ENCODE results near the gene NHS.
A peak's percentile ranks its signal among the peaks of the same experiment; 100 is the strongest.

Gene NHS

GRCh38 chrX:17374619-17375366 lies at the start of gene NHS:
TSS of gene NHS (plus strand) at chrX:17375200. CDS start at chrX:17375758, 558 bp downstream.
- peak; percentile 54 to 56 for DNase-seq (ENCODE audit: low read depth in 2 of 2)

GRCh38 chrX:17328837-17329236 lies 46.2 kb upstream of the NHS start:
- DNase-seq (ENCODE audit: low read depth in 2 of 2): no peak

DNA sequence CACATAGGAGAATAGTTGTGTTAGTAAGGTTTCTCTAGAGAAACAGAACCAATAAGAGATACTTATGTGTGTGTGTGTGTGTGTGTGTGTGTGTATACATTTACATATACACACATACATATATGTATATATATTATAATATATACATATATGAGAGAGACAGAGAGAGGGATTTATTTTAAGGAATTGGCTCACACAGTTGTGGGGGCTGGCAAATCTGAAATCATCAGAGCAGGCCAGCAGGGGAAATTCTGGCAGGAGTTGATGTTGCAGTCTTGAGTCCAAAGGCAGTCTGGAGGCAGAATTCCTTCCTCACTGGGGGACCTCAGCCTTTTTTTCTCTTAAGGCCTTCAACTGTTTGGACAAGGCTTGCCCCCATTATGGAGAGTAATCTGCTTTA lies 38.6 kb upstream of the NHS start:
- no peak for DNase-seq (ENCODE audit: low read depth in 2 of 2)

DNA sequence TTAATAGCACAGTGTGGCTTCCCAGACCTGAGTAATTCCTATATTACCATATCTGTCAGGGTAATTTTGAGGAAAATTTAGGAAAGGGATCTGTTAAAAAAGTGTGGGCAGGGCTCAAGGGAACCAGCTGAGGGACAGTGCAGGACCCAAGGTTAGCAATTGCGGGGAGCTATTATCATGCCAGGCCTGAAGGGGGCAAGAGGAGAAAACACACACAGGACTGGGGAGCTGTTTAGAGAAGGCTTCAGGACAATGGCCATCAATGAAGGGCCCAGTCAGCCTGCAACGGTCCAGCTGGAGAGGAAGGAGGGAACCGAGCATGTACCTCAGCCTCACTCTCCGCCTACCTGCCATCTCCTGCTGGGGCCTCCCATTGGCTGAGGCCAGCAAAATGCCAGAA lies 19.0 kb upstream of the NHS start:
- no peak for DNase-seq (ENCODE audit: low read depth in 2 of 2)

DNA sequence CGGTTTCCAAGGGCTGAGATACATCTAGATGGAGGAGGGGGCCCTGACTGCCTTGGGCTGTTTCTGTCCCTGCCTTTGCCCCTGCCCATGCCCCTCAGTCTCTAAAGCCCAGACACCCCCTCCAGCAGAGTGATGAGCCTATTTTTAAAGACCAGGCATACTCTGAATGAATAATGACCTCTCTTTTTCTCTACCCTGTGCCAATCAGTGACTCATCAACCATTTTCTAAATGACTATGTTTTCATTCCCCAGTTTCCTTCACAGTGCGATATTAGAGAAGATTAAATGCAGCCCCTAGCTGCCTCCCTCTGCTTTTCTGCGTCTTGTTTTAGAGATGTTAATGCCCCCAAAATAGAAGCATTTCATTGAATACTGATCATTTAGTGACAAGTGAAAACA lies 15.5 kb upstream of the NHS start:
- DNase-seq (ENCODE audit: low read depth in 2 of 2): no peak

DNA sequence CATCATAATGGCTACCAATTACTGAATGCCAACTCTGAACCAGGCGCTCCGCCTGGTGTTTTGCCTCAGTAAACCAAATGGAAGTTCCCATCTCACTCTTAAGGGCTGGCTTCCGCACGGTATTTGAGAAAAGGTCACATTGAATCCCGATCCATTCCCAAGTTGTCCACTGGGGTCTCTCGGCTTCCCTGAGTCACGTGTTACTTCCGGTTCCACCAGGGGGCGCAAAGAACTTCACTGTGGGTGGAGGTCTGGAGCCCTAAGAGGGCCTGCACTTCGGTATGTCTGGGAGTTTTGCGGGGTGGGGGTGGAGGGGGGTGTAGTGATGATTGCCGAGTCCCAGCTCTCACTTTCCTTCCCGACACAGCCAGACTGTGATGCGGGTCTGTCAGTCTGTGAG lies 13.4 kb upstream of the NHS start:
- no peak for DNase-seq (ENCODE audit: low read depth in 2 of 2)

- no peak for DNase-seq (ENCODE audit: low read depth in 2 of 2)
These were observed 7.0 kb upstream of the NHS start for GRCh38 chrX:17368002-17368401.

DNA sequence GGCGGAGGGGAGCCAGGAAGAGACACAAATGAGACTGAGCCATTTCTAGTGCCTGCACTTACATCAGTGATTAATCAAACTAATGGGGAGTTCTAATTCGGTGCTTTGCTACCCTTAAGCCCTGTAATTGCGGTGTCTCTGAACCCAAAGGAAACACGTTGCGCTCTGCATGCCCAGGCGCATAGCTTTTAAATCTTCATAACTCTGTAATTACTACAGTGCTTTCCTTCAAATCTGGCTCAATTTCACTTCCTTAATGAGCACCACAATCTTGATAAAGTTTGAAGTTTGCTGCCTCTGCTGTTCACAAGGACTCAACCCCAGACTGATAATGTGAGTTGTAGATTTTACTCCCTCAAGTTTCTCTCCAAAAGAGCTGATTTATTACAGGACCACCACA lies 5.7 kb upstream of the NHS start:
- no peak for DNase-seq (ENCODE audit: low read depth in 2 of 2)

GRCh38 chrX:17370191-17370590 lies 4.8 kb upstream of the NHS start:
- DNase-seq (ENCODE audit: low read depth in 2 of 2): no peak

- DNase-seq (ENCODE audit: low read depth in 2 of 2): no peak
These were observed 2.9 kb upstream of the NHS start for GRCh38 chrX:17372052-17372451.

DNA sequence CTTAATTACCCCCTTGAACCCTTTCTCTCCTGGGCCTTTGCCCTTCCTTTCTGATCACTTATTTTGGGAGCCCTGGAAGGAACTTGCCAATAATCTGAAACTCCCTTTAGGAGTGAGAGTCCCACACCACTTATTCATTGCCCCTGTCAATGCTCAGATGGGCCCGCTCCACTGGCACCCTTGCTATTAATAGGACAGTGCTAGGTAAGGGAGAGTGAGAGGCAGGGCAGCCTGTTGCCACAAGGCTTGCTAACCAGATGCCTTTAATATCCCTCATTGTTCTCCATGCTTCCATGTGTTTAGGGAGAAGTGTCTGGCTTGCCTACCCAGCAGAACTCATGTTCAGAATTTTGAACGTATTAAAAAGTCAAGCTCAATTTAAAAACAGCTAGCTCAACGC lies 1.7 kb upstream of the NHS start:
- DNase-seq (ENCODE audit: low read depth in 2 of 2): no peak

- DNase-seq (ENCODE audit: low read depth in 2 of 2): no peak
These were observed 302 bp downstream of the NHS start for GRCh38 chrX:17375367-17375636.

DNA sequence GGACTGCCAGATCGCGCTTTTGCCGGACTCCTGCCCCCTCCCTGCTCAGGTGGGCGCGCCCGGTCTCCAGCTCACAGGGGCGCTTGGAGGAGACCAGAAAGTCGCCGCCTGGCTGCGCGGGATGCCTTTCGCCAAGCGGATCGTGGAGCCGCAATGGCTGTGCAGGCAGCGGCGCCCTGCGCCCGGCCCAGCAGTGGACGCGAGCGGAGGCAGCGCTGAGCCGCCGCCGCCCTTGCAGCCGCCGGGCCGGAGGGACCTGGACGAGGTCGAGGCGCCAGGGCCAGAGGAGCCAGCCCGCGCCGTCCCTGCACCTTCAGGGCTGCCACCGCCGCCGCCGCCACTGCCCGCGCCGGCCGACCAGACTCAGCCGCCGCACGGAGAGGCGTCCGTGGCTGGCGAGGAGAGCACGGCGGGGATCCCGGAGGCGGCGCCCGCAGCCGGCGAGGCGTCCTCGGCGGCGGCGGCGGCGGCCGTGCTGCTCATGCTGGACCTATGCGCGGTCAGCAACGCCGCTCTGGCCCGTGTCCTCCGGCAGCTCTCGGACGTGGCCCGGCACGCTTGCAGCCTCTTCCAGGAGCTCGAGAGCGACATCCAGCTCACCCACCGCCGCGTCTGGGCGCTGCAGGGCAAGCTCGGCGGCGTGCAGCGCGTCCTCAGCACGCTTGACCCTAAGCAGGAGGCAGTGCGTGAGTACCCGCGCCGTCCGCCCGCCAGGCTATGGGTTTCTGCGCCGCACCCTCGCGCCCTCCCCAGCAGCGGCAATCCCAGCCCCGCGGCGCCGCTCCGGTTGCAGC lies 834 bp downstream of the NHS start:
- no peak for DNase-seq (ENCODE audit: low read depth in 2 of 2)

GRCh38 chrX:17376431-17377077 lies 1.6 kb downstream of the NHS start:
- no peak for DNase-seq (ENCODE audit: low read depth in 2 of 2)

GRCh38 chrX:17377091-17377717 lies 2.2 kb downstream of the NHS start:
- DNase-seq (ENCODE audit: low read depth in 2 of 2): no peak

GRCh38 chrX:17377795-17378194 lies 2.8 kb downstream of the NHS start:
- no peak for DNase-seq (ENCODE audit: low read depth in 2 of 2)

DNA sequence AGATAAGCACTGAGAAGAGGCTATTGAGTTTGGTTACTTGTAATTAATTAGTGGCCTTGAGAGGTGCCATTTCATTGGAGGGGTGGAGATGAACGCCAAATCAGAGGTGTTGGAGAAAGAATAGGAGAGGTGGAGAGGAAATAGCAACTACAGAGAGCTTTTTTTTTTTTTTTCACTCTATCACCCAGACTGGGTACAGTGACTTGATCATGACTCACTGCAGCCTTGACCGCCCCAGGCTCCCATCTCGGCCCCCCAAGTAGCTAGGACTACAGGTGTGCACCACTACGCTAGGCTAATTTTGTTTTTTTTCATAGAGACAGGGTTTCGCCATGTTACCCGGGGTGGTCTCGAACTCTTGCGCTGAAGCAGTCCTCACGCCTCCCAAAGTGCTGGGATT lies 5.2 kb downstream of the NHS start:
- DNase-seq (ENCODE audit: low read depth in 2 of 2): no peak

DNA sequence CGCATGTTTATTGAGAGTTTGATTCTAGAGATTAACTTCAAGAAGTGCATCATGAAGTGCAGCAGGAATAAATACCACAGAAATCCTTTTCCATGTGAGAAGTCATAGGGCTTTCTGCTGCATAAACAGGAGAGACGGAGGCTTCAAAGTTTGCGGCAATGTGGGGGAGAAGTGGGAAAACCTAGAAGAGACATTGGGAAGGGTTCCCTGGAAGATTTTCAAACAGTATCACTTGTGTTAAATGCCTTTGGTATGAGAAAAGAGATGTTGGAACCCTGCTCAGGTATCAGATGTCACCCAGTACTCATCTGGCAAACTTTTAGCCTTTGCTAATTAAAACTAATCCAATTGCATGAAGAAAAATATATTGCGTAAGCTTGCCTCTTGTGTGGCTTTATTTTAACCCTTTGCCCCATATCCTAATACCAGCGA lies 15.4 kb downstream of the NHS start:
- no peak for DNase-seq (ENCODE audit: low read depth in 2 of 2)

- no peak for DNase-seq (ENCODE audit: low read depth in 2 of 2)
These were observed 20.2 kb downstream of the NHS start for GRCh38 chrX:17395154-17395553.

- DNase-seq (ENCODE audit: low read depth in 2 of 2): no peak
These were observed 22.1 kb downstream of the NHS start for GRCh38 chrX:17397074-17397473.

GRCh38 chrX:17403189-17403691 lies 28.2 kb downstream of the NHS start:
- no peak for DNase-seq (ENCODE audit: low read depth in 2 of 2)

- DNase-seq (ENCODE audit: low read depth in 2 of 2): no peak
These were observed 29.0 kb downstream of the NHS start for GRCh38 chrX:17403972-17404371.

Measured in fibroblast of skin of left quadriceps (primary cell).